H1 (cell line): ENCODE data around the gene IL4. TPM values are rescaled to one million over a fixed set of nuclear protein-coding genes. Genes with fewer than 3 reads are reported as not detected.

Source experiments
- CTCF ChIA-PET: fragments of 300-600 bp; sonication (Branson Sonifier 250); formaldehyde crosslinking; loops from one replicate; lab custom pipeline; 2021; ENCODE audit not compliant: partially characterized antibody; lab: Charles Lee
- POLR2A ChIA-PET: fragments of 300-600 bp; sonication (Branson Sonifier 250); formaldehyde crosslinking; loops from one replicate; lab custom pipeline; 2021; ENCODE audit warnings: inconsistent platforms; ENCODE audit not compliant: partially characterized antibody; lab: Charles Lee
- DNase-seq, 2 experiments: peaks; one replicate each; pipeline versions ENCODE4 v3.0.0 to v3.0.0-alpha.2; 2010 to 2022; ENCODE audit warnings: low spot score in 2 of 2, low read depth in 1 of 2, mixed read lengths in 1 of 2
- FAIRE-seq: peaks from 2 replicates; lab custom pipeline; 2011; peaks lifted over from hg19 to GRCh38; lab: Jason Lieb, UNC
- H2AFZ ChIP-seq: 2 replicates; pipeline ENCODE4 v1.8.1; 2012; ENCODE audit warnings: low read length, inconsistent platforms
- H2AK5ac ChIP-seq: 2 replicates; pipeline ENCODE4 v1.6.1; 2013; ENCODE audit warnings: low read depth, low read length
- H2BK120ac ChIP-seq: replicated peaks from 2 replicates; pipeline ENCODE3; 2013; ENCODE audit warnings: low read depth, low read length, inconsistent platforms
- H2BK12ac ChIP-seq: 2 replicates; pipeline ENCODE4 v1.6.1; 2013; ENCODE audit warnings: low read depth, low read length
- H2BK15ac ChIP-seq: 2 replicates; pipeline ENCODE4 v1.6.1; 2013; ENCODE audit warnings: low read length
- H2BK20ac ChIP-seq: 2 replicates; pipeline ENCODE4 v1.6.1; 2013; ENCODE audit warnings: low read length
- H2BK5ac ChIP-seq: 2 replicates; pipeline ENCODE4 v1.6.1; 2013; ENCODE audit warnings: low read depth, low read length
- H3K14ac ChIP-seq: 2 replicates; pipeline ENCODE4 v1.6.1; 2013; ENCODE audit warnings: inconsistent platforms; ENCODE audit not compliant: insufficient read length
- H3K18ac ChIP-seq: 2 replicates; pipeline ENCODE4 v1.6.1; 2013; ENCODE audit warnings: low read length; ENCODE audit errors: extremely low read depth
- H3K23ac ChIP-seq: 2 replicates; pipeline ENCODE4 v1.6.1; 2013; ENCODE audit warnings: inconsistent platforms; ENCODE audit not compliant: insufficient read length
- H3K23me2 ChIP-seq: 2 replicates; pipeline ENCODE4 v1.6.1; 2013; ENCODE audit warnings: low read depth, low read length
- H3K27ac ChIP-seq: 2 replicates; pipeline ENCODE4 v1.6.1; 2011; ENCODE audit warnings: low read depth, low read length, inconsistent platforms
- H3K27me3 ChIP-seq, 4 experiments: replicated peaks in 1 of 4; 1 replicate in 1 of 4; 2 replicates in 3 of 4; pipeline versions ENCODE4 v1.6.1 to v1.8.1; 2011 to 2013; ENCODE audit warnings: low read length in 3 of 4, mild to moderate bottlenecking in 3 of 4, inconsistent platforms in 2 of 4, mixed read lengths in 2 of 4, moderate library complexity in 1 of 4; ENCODE audit not compliant: control insufficient read depth in 3 of 4, insufficient read depth in 3 of 4; ENCODE audit errors: extremely low read depth in 1 of 4
- H3K36me3 ChIP-seq, 4 experiments: 2 replicates each; pipeline versions ENCODE4 v1.6.1 to v1.8.1; 2011 to 2013; ENCODE audit warnings: mild to moderate bottlenecking in 4 of 4, low read length in 3 of 4, moderate library complexity in 2 of 4, control low read depth in 1 of 4, inconsistent platforms in 1 of 4; ENCODE audit not compliant: insufficient read depth in 4 of 4, control insufficient read depth in 2 of 4
- H3K4ac ChIP-seq: replicated peaks from 2 replicates; pipeline ENCODE3; 2013; ENCODE audit warnings: low read length, low read depth, mixed read lengths, inconsistent platforms; ENCODE audit not compliant: insufficient read length
- H3K4me1 ChIP-seq, 4 experiments: replicated peaks in 1 of 4; 1 replicate in 1 of 4; 2 replicates in 3 of 4; pipeline versions ENCODE4 v1.6.1 to v1.8.1; 2011 to 2013; ENCODE audit warnings: low read length in 3 of 4, inconsistent platforms in 2 of 4, mixed read lengths in 1 of 4; ENCODE audit not compliant: insufficient read depth in 4 of 4, control insufficient read depth in 3 of 4
- H3K4me2 ChIP-seq, 2 experiments: 2 replicates each; pipeline versions ENCODE4 v1.6.1 to v1.8.1; 2011 to 2013; ENCODE audit warnings: low read depth in 2 of 2, low read length in 2 of 2, control low read depth in 1 of 2, inconsistent platforms in 1 of 2, mild to moderate bottlenecking in 1 of 2; ENCODE audit not compliant: insufficient read depth in 1 of 2
- H3K4me3 ChIP-seq, 4 experiments: fragments of 200-600, 300-600 bp in 1 of 4; sonication (generic), shearing (Covaris generic), sonication (Bioruptor Twin) in 1 of 4; 2 replicates each; pipeline versions ENCODE4 v1.5.1 to v1.8.1; 2011 to 2016; ENCODE audit warnings: low read length in 4 of 4, low read depth in 3 of 4, control low read depth in 2 of 4, inconsistent platforms in 2 of 4, mild to moderate bottlenecking in 2 of 4, mixed read lengths in 1 of 4, moderate library complexity in 1 of 4; ENCODE audit not compliant: insufficient read depth in 2 of 4; ENCODE audit errors: extremely low read depth in 1 of 4
- H3K56ac ChIP-seq: replicated peaks from 2 replicates; pipeline ENCODE3; 2013; ENCODE audit warnings: low read depth, mild to moderate bottlenecking, mixed read lengths, low read length, inconsistent platforms; ENCODE audit not compliant: insufficient read length
- H3K79me1 ChIP-seq: 2 replicates; pipeline ENCODE4 v1.6.1; 2013; ENCODE audit warnings: low read depth, low read length, control low read depth
- H3K79me2 ChIP-seq, 2 experiments: 2 replicates each; pipeline versions ENCODE4 v1.6.1 to v1.8.1; 2012 to 2013; ENCODE audit warnings: low read length in 2 of 2, mild to moderate bottlenecking in 2 of 2, inconsistent platforms in 1 of 2; ENCODE audit not compliant: insufficient read depth in 2 of 2, control insufficient read depth in 1 of 2
- H3K9ac ChIP-seq, 4 experiments: replicated peaks in 1 of 4; 1 replicate in 1 of 4; 2 replicates in 3 of 4; pipeline versions ENCODE4 v1.6.1 to v1.8.1; 2011 to 2013; ENCODE audit warnings: low read depth in 3 of 4, low read length in 3 of 4, control low read depth in 2 of 4, mild to moderate bottlenecking in 2 of 4, moderate library complexity in 2 of 4, inconsistent platforms in 1 of 4; ENCODE audit errors: extremely low read depth in 1 of 4
- H3K9me3 ChIP-seq, 2 experiments: 2 replicates each; pipeline versions ENCODE4 v1.6.1 to v1.8.1; 2012 to 2013; ENCODE audit warnings: mild to moderate bottlenecking in 2 of 2, moderate library complexity in 2 of 2, control low read depth in 1 of 2, inconsistent platforms in 1 of 2, low read depth in 1 of 2, low read length in 1 of 2, mixed read lengths in 1 of 2; ENCODE audit not compliant: insufficient read depth in 2 of 2
- H4K20me1 ChIP-seq, 2 experiments: replicated peaks in 1 of 2; 2 replicates each; pipeline versions ENCODE3 to v1.8.1; 2011 to 2013; ENCODE audit warnings: inconsistent platforms in 2 of 2, low read length in 2 of 2, mild to moderate bottlenecking in 1 of 2; ENCODE audit not compliant: insufficient read depth in 2 of 2, control insufficient read depth in 1 of 2
- H4K5ac ChIP-seq: 2 replicates; pipeline ENCODE4 v1.6.1; 2013; ENCODE audit warnings: low read length, low read depth, mixed read lengths, inconsistent platforms; ENCODE audit not compliant: insufficient read length
- H4K8ac ChIP-seq: 2 replicates; pipeline ENCODE4 v1.8.0; 2013; ENCODE audit warnings: mild to moderate bottlenecking, moderate library complexity, low read length, inconsistent platforms; ENCODE audit not compliant: insufficient read depth; ENCODE audit errors: extremely low read depth
- H4K91ac ChIP-seq: replicated peaks from 2 replicates; pipeline ENCODE3; 2013; ENCODE audit warnings: low read length, mixed read lengths, inconsistent platforms; ENCODE audit not compliant: insufficient read length
- BCL11A ChIP-seq, 2 experiments: IDR thresholded peaks; one replicate each; pipeline ENCODE4 v1.6.1; 2011; ENCODE audit warnings: low read depth in 2 of 2, low read length in 2 of 2, mild to moderate bottlenecking in 2 of 2
- CEBPB ChIP-seq: IDR thresholded peaks from 2 replicates; pipeline ENCODE4 v1.6.1; 2012; ENCODE audit warnings: low read depth, low read length
- CREB1 ChIP-seq: IDR thresholded peaks from 2 replicates; pipeline ENCODE4 v1.6.1; 2012; ENCODE audit warnings: inconsistent platforms
- CTBP2 ChIP-seq: IDR thresholded peaks from 2 replicates; pipeline ENCODE4 v1.7.0; 2011; ENCODE audit warnings: borderline replicate concordance, mild to moderate bottlenecking, moderate library complexity, mixed read lengths, low read length; ENCODE audit not compliant: insufficient read depth, insufficient read length
- EZH2 ChIP-seq: fragments of 200-600 bp; sonication (generic); IDR thresholded peaks from 2 replicates; pipeline ENCODE4 v1.7.1; 2012; ENCODE audit warnings: low read depth, mild to moderate bottlenecking, moderate library complexity, low read length, inconsistent platforms; ENCODE audit not compliant: severe bottlenecking
- SUZ12 ChIP-seq: fragments of 200-600 bp; sonication (generic); IDR thresholded peaks from 2 replicates; pipeline ENCODE4 v1.6.1; 2012; ENCODE audit warnings: mild to moderate bottlenecking, inconsistent platforms, low read length, moderate library complexity, mixed read lengths
- TEAD4 ChIP-seq: IDR thresholded peaks from 2 replicates; pipeline ENCODE4 v1.6.1; 2012; ENCODE audit warnings: low read depth, low read length, inconsistent platforms, mixed read lengths
- YY1 ChIP-seq: IDR thresholded peaks from 2 replicates; pipeline ENCODE4 v1.6.1; 2011; ENCODE audit warnings: low read depth, mild to moderate bottlenecking, low read length
- WGBS, 2 experiments: shearing (Covaris generic) in 1 of 2; methylation state at CpG; one replicate each; pipeline versions ENCODE4 v1.1.6 to v1.1.7; 2013 to 2015; ENCODE audit warnings: low lambda C conversion rate in 2 of 2, mixed read lengths in 2 of 2, inconsistent platforms in 1 of 2, low coverage in 1 of 2, missing lambda C conversion rate in 1 of 2; ENCODE audit not compliant: insufficient replicate concordance in 2 of 2, insufficient coverage in 1 of 2, insufficient read length in 1 of 2; ENCODE audit errors: extremely low coverage in 1 of 2, missing lambda C conversion rate in 1 of 2; 5-methylcytosine and 5-hydroxymethylcytosine counted together
- polyA plus RNA-seq, 7 experiments: library from polyadenylated mRNA; depleted of rRNA in 3 of 7; stranded (reverse) in 5 of 7; unstranded in 2 of 7; fragments of >200 nt in 5 of 7; fragments of 200-250 nt in 2 of 7; gene quantifications; 1 replicate in 5 of 7; 2 replicates in 1 of 7; 4 replicates in 1 of 7; pipeline versions ENCODE4 v1.2.1 to v1.2.3, GENCODE V29; 2011 to 2013; ENCODE audit warnings: missing spikeins in 2 of 7, mixed read lengths in 2 of 7
- total RNA-seq: library from RNA; stranded (reverse); fragmentation: NEBNext Ultra II Directional; extraction: Animal tissue kit (Norgen Biotek cat#: 25700); gene quantifications from 2 replicates; pipeline ENCODE4 v1.2.1, GENCODE V29; 2021

IL4 gene
- total and polyA plus RNA-seq, 2 of the 8 experiments (the other 6 are each of a cell fraction or from before 2014, with no cell fraction given), result not detected

DNA sequence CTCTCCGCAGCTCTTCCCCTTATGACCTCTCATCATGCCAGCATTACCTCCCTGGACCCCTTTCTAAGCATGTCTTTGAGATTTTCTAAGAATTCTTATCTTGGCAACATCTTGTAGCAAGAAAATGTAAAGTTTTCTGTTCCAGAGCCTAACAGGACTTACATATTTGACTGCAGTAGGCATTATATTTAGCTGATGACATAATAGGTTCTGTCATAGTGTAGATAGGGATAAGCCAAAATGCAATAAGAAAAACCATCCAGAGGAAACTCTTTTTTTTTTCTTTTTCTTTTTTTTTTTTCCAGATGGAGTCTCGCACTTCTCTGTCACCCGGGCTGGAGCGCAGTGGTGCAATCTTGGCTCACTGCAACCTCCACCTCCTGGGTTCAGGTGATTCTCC, 36.5 kb upstream of the IL4 start:
- H4K20me1 ChIP-seq, result no peaks in the 10 kb centered on the region
- no peaks in the 10 kb centered on the region for H3K23me2 ChIP-seq
- H3K27ac ChIP-seq, result no peak overlapping the region
- CTCF ChIA-PET, result interaction anchor here (0.5 to 1.2 kb wide), 2 partner anchors 137 to 218 kb away, joined by 4 to 5 read pairs; no protein-coding TSS in a partner anchor
- FAIRE-seq (no peak), DNase-seq (no peak)
- no peaks in the 10 kb centered on the region for H3K27me3 ChIP-seq
- no peak overlapping the region for H3K23ac ChIP-seq
- H2BK20ac ChIP-seq, result no peak overlapping the region
- no peak overlapping the region for H4K8ac ChIP-seq
- H4K91ac ChIP-seq, result no peak overlapping the region
- no peaks in the 10 kb centered on the region for H3K9me3 ChIP-seq
- H3K9ac ChIP-seq, result no peak overlapping the region
- H2BK15ac ChIP-seq, result no peak overlapping the region
- no peaks in the 10 kb centered on the region for H3K79me2 ChIP-seq
- H2AK5ac ChIP-seq, result no peak overlapping the region
- H3K36me3 ChIP-seq, result peaks cover 0 to 29% (median 18%) of the 10 kb centered on the region in 4 experiments; a peak in 7 of 8 replicates
- H3K4ac ChIP-seq, result no peak overlapping the region
- no peak overlapping the region for H2BK12ac ChIP-seq
- H2BK5ac ChIP-seq, result no peak overlapping the region
- H3K14ac ChIP-seq, result no peak overlapping the region
- no peak overlapping the region for H3K18ac ChIP-seq
- no peak overlapping the region for H4K5ac ChIP-seq
- TF ChIP-seq EZH2, result no peak
- TF ChIP-seq CREB1, result no peak
- TF ChIP-seq CTBP2, result no peak
- no peak for TF ChIP-seq YY1
- TF ChIP-seq SUZ12, result no peak
- no peak for TF ChIP-seq CEBPB
- no peak for TF ChIP-seq BCL11A (IDR thresholded peaks at IDR 0.05; ENCODE audit: low read depth in 2 of 2, low read length in 2 of 2)
- TF ChIP-seq TEAD4, result no peak
- POLR2A ChIA-PET, result no interaction called here
- no peak overlapping the region for H3K4me3 ChIP-seq
- no peak overlapping the region for H3K4me2 ChIP-seq
- H3K56ac ChIP-seq, result no peak overlapping the region
- no peaks in the 10 kb centered on the region for H3K4me1 ChIP-seq
- WGBS, 2 experiments, result 100% methylated on average over 3 of the region's 4 CpGs; no CpG with 5 or more reads in 1 of the 2 experiments
- H3K79me1 ChIP-seq, result no peaks in the 10 kb centered on the region
- no peak overlapping the region for H2AFZ ChIP-seq
- no peak overlapping the region for H2BK120ac ChIP-seq
